Left lung (tissue), 10 donors: ENCODE measurements around the gene ACOT11. TPM values are rescaled to one million over a fixed set of nuclear protein-coding genes. Genes with fewer than 3 reads are reported as not detected.
A peak's percentile ranks its signal among the peaks of the same experiment; 100 is the strongest.

Source experiments
- ATAC-seq: fragments of 200-7000 bp; cut with Tn5 transposase; one replicate; pipeline ENCODE4 v1.9.1; 2020; ENCODE audit warnings: moderate library complexity
- DNase-seq, 4 donors: peaks; one replicate each; pipeline ENCODE4 v3.0.0-alpha.2; 2013 to 2020
- H3K27ac ChIP-seq, 2 donors: fragments of 200-600 bp; sonication (generic) in 1 of 2; one replicate each; pipeline versions ENCODE4 v1.5.0 to v1.8.0; 2020 to 2021
- H3K27me3 ChIP-seq, 2 donors: fragments of 200-600 bp; sonication (generic) in 1 of 2; one replicate each; pipeline versions ENCODE4 v1.5.0 to v1.8.0; 2020 to 2021
- H3K36me3 ChIP-seq, 2 donors: fragments of 200-600 bp; sonication (generic) in 1 of 2; one replicate each; pipeline versions ENCODE4 v1.5.0 to v1.8.0; 2020 to 2021
- H3K4me1 ChIP-seq, 2 donors: fragments of 200-600 bp; one replicate each; pipeline ENCODE4 v1.8.0; 2021
- H3K4me3 ChIP-seq, 2 donors: fragments of 200-600 bp; sonication (generic) in 1 of 2; one replicate each; pipeline versions ENCODE4 v1.5.0 to v1.8.0; 2020 to 2021; ENCODE audit warnings: mild to moderate bottlenecking in 1 of 2
- H3K9me3 ChIP-seq, 2 donors: fragments of 200-600 bp; sonication (generic) in 1 of 2; one replicate each; pipeline versions ENCODE4 v1.5.0 to v1.8.0; 2020 to 2021
- intact Hi-C, 2 donors: fragments of 100-400 bp; cut with DNase I; formaldehyde crosslinking; loops; one replicate each; pipeline versions ENCODE4 v1.11.2 to v1.14.2; 2022
- polyA plus RNA-seq, 6 donors: library from polyadenylated mRNA; unstranded; fragments of 120-200 nt; gene quantifications; one replicate each; pipeline ENCODE4 v1.2.1, GENCODE V29; 2013; ENCODE audit not compliant: insufficient read length in 6 of 6
- total RNA-seq, 2 donors: library from RNA; stranded (reverse); fragmentation: NEBNext Ultra II Directional; extraction: Animal tissue kit (Norgen Biotek cat#: 25700); gene quantifications; one replicate each; pipeline ENCODE4 v1.2.1, GENCODE V29; 2021
- TF ChIP-seq, protein P1 (sequence below), 2 donors: fragments of 200-600 bp; sonication (generic) in 1 of 2; IDR thresholded peaks; one replicate each; pipeline versions ENCODE4 v1.5.0 to v1.8.0; 2021; ENCODE audit warnings: antibody characterized with exemption in 2 of 2
- donor health status: DM: no; HTN: yes; CAD: no.
- donor health status: DM: no; HTN: no; CAD: no.

Gene ACOT11
- total and polyA plus RNA-seq, 8 donors, result 8.5 to 15.9 (median 12.6) TPM

DNA sequence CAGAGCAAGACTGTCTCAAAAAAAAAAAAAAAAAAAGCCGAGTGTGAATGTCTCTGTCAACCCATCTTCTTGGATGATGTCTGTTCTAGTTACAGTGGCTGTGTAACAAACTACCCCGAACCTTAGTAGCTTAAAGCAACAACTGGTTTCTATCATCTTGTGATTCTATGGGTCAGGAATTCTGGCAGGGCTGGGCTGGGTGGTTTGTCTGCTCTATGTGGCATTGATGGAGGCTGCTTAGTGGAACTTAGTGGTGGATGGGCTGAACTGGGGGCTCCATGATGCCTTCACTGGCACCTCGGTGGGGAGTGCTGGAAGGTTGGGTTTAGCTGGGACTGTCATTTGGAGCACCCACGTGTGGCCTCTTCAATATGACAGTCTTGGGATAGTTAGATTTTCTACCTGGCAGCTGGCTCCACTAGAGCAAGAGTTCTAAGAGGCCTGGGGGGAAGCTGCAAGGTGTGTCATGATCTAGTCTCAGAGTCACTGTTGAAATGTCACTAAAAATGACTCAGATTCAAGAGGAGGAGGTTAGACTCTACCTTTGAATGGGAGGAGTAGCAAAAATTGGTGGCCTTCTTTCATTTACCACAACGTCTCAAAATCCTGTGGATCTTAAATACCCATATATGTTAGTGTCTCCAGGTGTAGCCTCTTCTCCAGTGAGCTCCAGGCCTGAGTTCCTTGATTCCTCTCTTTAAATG is 18.6 kb downstream of the ACOT11 start:
- intact Hi-C loops, result no loop called here
- no peaks in the 10 kb centered on the region for H3K36me3 ChIP-seq
- no peak overlapping the region for H3K27ac ChIP-seq
- ATAC-seq, result no peak
- no peaks in the 10 kb centered on the region for H3K9me3 ChIP-seq
- H3K27me3 ChIP-seq, result no peaks in the 10 kb centered on the region
- peaks cover 0 to 23% of the 10 kb centered on the region in 2 donors for H3K4me1 ChIP-seq
- TF ChIP-seq, protein P1, sequence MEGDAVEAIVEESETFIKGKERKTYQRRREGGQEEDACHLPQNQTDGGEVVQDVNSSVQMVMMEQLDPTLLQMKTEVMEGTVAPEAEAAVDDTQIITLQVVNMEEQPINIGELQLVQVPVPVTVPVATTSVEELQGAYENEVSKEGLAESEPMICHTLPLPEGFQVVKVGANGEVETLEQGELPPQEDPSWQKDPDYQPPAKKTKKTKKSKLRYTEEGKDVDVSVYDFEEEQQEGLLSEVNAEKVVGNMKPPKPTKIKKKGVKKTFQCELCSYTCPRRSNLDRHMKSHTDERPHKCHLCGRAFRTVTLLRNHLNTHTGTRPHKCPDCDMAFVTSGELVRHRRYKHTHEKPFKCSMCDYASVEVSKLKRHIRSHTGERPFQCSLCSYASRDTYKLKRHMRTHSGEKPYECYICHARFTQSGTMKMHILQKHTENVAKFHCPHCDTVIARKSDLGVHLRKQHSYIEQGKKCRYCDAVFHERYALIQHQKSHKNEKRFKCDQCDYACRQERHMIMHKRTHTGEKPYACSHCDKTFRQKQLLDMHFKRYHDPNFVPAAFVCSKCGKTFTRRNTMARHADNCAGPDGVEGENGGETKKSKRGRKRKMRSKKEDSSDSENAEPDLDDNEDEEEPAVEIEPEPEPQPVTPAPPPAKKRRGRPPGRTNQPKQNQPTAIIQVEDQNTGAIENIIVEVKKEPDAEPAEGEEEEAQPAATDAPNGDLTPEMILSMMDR (IDR thresholded peaks at IDR 0.05), result no peak
- no peak overlapping the region for H3K4me3 ChIP-seq
- no peak for DNase-seq

DNA sequence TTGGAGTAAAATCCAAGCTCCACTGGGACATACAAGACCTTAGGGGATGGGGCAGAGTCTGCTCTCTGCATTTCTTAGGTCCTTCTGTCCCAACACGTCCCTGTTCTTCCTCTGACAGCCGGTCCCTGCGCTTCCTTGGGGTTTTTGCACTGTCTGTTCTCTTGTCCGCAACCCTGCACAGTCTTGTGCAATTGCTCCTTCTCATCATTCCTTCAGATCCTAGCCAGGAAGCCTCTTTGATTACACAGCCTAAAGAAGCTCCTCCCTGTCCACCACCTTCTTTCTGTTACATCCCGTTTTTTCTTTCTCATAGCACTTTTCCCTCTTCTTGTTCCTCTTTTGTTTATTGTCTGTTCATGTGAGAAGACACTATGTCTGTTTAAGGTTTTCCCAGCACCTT is 19.9 kb downstream of the ACOT11 start:
- H3K27me3 ChIP-seq, result no peaks in the 10 kb centered on the region

DNA sequence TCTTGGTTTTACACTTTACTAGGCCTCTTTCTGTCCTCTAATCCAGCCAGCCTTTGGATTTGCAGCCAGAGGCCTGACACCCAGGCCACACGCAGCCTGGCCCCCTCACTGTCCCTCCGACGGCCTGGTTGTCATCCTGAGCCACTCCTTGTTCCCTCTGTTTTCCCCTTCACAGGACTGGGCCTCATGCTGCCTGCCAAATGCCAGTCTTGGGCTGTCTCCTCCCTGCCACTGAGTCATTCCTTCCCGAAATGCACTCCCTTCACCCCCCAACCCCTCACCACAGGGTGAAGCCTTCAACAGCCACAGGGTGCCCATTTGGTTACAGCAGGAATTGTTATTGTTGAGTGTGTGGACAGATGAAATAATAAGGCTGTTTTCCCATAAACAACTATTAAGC is 21.3 kb downstream of the ACOT11 start:
- intact Hi-C loops, result no loop called here
- no peaks in the 10 kb centered on the region for H3K36me3 ChIP-seq
- H3K9me3 ChIP-seq, result no peaks in the 10 kb centered on the region
- H3K4me1 ChIP-seq, result peaks cover 0 to 31% of the 10 kb centered on the region in 2 donors
- H3K27ac ChIP-seq, result no peak overlapping the region
- DNase-seq (peak in 1 of 4 donors; percentile 39), ATAC-seq (no peak)
- TF ChIP-seq, protein P1 (IDR thresholded peaks at IDR 0.05), result no peak
- H3K4me3 ChIP-seq, result no peak overlapping the region
- H3K27me3 ChIP-seq, result no peaks in the 10 kb centered on the region

More for the DNA sequence above, 19.9 kb downstream of the ACOT11 start:
- no peaks in the 10 kb centered on the region for H3K9me3 ChIP-seq
- DNase-seq (no peak), ATAC-seq (peak; percentile 13)
- H3K4me3 ChIP-seq, result no peak overlapping the region
- intact Hi-C loops, result no loop called here
- TF ChIP-seq, protein P1 (IDR thresholded peaks at IDR 0.05), result no peak
- no peak overlapping the region for H3K27ac ChIP-seq
- H3K36me3 ChIP-seq, result no peaks in the 10 kb centered on the region
- peaks cover 0 to 34% of the 10 kb centered on the region in 2 donors for H3K4me1 ChIP-seq

DNA sequence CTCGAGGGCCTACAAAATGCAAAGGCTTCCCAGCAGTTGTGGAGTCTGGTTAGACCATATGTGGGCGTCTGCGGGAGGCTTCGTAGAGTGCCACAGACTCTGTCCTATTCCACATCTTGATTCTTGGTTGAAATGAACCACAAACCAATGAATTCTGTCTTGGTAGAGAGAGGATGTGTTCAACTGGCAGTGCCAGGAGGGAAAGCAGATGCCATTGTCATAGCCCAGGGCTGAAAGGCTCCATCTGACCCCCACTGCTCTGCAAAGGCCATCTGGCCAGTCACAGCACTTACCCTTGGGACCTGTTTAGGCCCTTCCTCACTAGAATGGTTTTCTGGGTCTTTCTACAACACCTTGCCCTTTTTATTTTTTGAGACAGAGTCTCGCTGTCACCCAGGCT is 22.1 kb downstream of the ACOT11 start:
- Histone ChIP-seq H3K27ac (no peak overlapping the region), H3K36me3 (no peaks in the 10 kb centered on the region), H3K4me1 (peaks cover 0 to 31% of the 10 kb centered on the region in 2 donors), H3K4me3 (no peak overlapping the region), H3K9me3 (no peaks in the 10 kb centered on the region), H3K27me3 (no peaks in the 10 kb centered on the region)
- TF ChIP-seq, protein P1 (IDR thresholded peaks at IDR 0.05), result no peak
- intact Hi-C loops, result no loop called here
- DNase-seq (no peak), ATAC-seq (no peak)

DNA sequence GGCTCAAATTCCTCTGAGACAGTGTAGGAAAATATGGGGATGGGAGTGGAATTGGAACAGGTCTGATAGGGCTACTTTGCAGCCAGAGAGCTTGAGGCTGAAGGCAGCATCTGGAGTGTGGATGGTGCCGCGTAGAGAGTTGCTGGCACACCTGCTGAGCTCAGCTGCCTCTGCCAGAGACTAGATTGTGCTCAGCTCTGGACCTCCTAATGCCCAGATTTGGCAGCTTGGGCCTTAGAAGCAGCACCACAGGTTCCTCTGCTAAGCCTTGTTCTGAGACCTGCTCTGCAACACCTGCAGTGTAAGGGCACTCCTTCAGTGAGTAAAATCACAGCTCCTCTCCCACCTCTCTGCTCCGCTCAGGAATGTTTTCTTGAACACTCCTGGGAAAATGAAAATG is 23.3 kb downstream of the ACOT11 start:
- ATAC-seq (peak; percentile 54), DNase-seq (peak in 1 of 4 donors; percentile 40)
- Histone ChIP-seq H3K27ac (no peak overlapping the region), H3K4me3 (no peak overlapping the region), H3K9me3 (no peaks in the 10 kb centered on the region), H3K27me3 (no peaks in the 10 kb centered on the region), H3K36me3 (no peaks in the 10 kb centered on the region), H3K4me1 (peaks cover 0 to 31% of the 10 kb centered on the region in 2 donors)
- intact Hi-C loops, result no loop called here
- TF ChIP-seq, protein P1 (IDR thresholded peaks at IDR 0.05), result no peak
